Measurements from ENCODE around the gene RRAGD. TPM values are rescaled to one million over a fixed set of nuclear protein-coding genes. Genes with fewer than 3 reads are reported as not detected.

Gene RRAGD
- total RNA-seq, 1 experiment from 2014 or later = 1.3 TPM

- H3K27me3 Mint-ChIP-seq (ENCODE audit: unreplicated experiment) = no peaks in the 10 kb centered on the region
- BruUV-seq (replicated peaks) = no TSS peak
- H3K4me1 Mint-ChIP-seq (ENCODE audit: low read depth, unreplicated experiment) = peaks cover 55% of the 10 kb centered on the region
- peaks cover 12% of the 10 kb centered on the region for H3K36me3 Mint-ChIP-seq (ENCODE audit: insufficient read depth, unreplicated experiment)
- H3K4me3 Mint-ChIP-seq (ENCODE audit: low read depth, unreplicated experiment) = no peak overlapping the region
- CTCF ChIA-PET = no interaction called here
- H3K9me3 Mint-ChIP-seq (ENCODE audit: low read depth, unreplicated experiment) = no peaks in the 10 kb centered on the region
- DNase-seq = no peak
- TF ChIP-seq CTCF (IDR thresholded peaks at IDR 0.05; ENCODE audit: unreplicated experiment) = no peak
- intact Hi-C loops (cut with micrococcal nuclease; ENCODE audit: unreplicated experiment) = no loop called here
- H3K27ac Mint-ChIP-seq (ENCODE audit: unreplicated experiment) = no peak overlapping the region
Observed at GRCh38 chr6:89346433-89346832, 65.6 kb downstream of the RRAGD start.

- TF ChIP-seq CTCF (IDR thresholded peaks at IDR 0.05; ENCODE audit: unreplicated experiment) = no peak
- H3K27ac Mint-ChIP-seq (ENCODE audit: unreplicated experiment) = no peak overlapping the region
- H3K36me3 Mint-ChIP-seq (ENCODE audit: insufficient read depth, unreplicated experiment) = peaks cover 15% of the 10 kb centered on the region
- intact Hi-C loops (cut with micrococcal nuclease; ENCODE audit: unreplicated experiment) = no loop called here
- CTCF ChIA-PET = no interaction called here
- no peaks in the 10 kb centered on the region for H3K9me3 Mint-ChIP-seq (ENCODE audit: low read depth, unreplicated experiment)
- no peak overlapping the region for H3K4me3 Mint-ChIP-seq (ENCODE audit: low read depth, unreplicated experiment)
- DNase-seq = no peak
- H3K27me3 Mint-ChIP-seq (ENCODE audit: unreplicated experiment) = no peaks in the 10 kb centered on the region
- peaks cover 6% of the 10 kb centered on the region for H3K4me1 Mint-ChIP-seq (ENCODE audit: low read depth, unreplicated experiment)
- no TSS peak for BruUV-seq (replicated peaks)
Observed at GRCh38 chr6:89339565-89339964, 72.5 kb downstream of the RRAGD start.

DNA sequence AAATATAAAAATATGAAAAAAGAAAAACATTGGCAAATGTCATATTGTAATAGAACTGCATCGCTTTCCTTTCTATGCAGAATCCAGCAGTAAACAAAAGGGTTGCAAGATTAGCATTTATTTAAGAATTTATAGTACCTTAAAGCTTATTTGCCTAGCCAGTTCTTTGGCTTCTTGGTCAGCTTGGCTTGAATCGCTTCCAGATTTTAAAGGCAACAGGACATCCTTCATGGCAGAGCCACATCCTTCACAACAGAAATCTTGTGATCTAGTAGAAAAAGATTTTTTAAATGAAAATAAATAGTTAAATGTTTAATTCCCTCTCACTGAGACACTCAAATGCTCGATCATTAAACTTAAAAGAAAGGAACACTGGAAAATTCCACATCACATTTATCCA lies 76.9 kb downstream of the RRAGD start:
- no peak for TF ChIP-seq CTCF (IDR thresholded peaks at IDR 0.05; ENCODE audit: unreplicated experiment)
- H3K4me1 Mint-ChIP-seq (ENCODE audit: low read depth, unreplicated experiment) = no peaks in the 10 kb centered on the region
- H3K36me3 Mint-ChIP-seq (ENCODE audit: insufficient read depth, unreplicated experiment) = peaks cover 10% of the 10 kb centered on the region
- CTCF ChIA-PET = no interaction called here
- intact Hi-C loops (cut with micrococcal nuclease; ENCODE audit: unreplicated experiment) = no loop called here
- H3K9me3 Mint-ChIP-seq (ENCODE audit: low read depth, unreplicated experiment) = no peaks in the 10 kb centered on the region
- H3K27me3 Mint-ChIP-seq (ENCODE audit: unreplicated experiment) = no peaks in the 10 kb centered on the region
- no peak overlapping the region for H3K27ac Mint-ChIP-seq (ENCODE audit: unreplicated experiment)
- DNase-seq = no peak
- no TSS peak for BruUV-seq (replicated peaks)
- no peak overlapping the region for H3K4me3 Mint-ChIP-seq (ENCODE audit: low read depth, unreplicated experiment)

- peaks cover 4% of the 10 kb centered on the region for H3K36me3 Mint-ChIP-seq (ENCODE audit: insufficient read depth, unreplicated experiment)
- CTCF ChIA-PET = no interaction called here
- intact Hi-C loops (cut with micrococcal nuclease; ENCODE audit: unreplicated experiment) = no loop called here
Observed at GRCh38 chr6:89330910-89331309, 81.2 kb downstream of the RRAGD start.

More at GRCh38 chr6:89330910-89331309, 81.2 kb downstream of the RRAGD start:
- no peak overlapping the region for H3K4me3 Mint-ChIP-seq (ENCODE audit: low read depth, unreplicated experiment)
- no peaks in the 10 kb centered on the region for H3K9me3 Mint-ChIP-seq (ENCODE audit: low read depth, unreplicated experiment)
- no peak for TF ChIP-seq CTCF (IDR thresholded peaks at IDR 0.05; ENCODE audit: unreplicated experiment)
- no peak for DNase-seq
- BruUV-seq (replicated peaks) = no TSS peak
- H3K4me1 Mint-ChIP-seq (ENCODE audit: low read depth, unreplicated experiment) = no peaks in the 10 kb centered on the region
- no peak overlapping the region for H3K27ac Mint-ChIP-seq (ENCODE audit: unreplicated experiment)
- H3K27me3 Mint-ChIP-seq (ENCODE audit: unreplicated experiment) = no peaks in the 10 kb centered on the region

Measured in Calu3 (cell line).